Muscle of leg (tissue), 11 donors: ENCODE data around the gene AUH. TPM values are rescaled to one million over a fixed set of nuclear protein-coding genes. Genes with fewer than 3 reads are reported as not detected.
A peak's percentile ranks its signal among the peaks of the same experiment; 100 is the strongest.

Experiments used
- DNase-seq: peaks from one replicate; pipeline ENCODE4 v3.0.0; 2013
- H3K27ac ChIP-seq: one replicate; pipeline ENCODE4 v1.5.1; 2013; ENCODE audit warnings: mild to moderate bottlenecking, low read length, control low read depth
- H3K27me3 ChIP-seq: one replicate; pipeline ENCODE4 v1.6.1; 2013; ENCODE audit warnings: low read length; ENCODE audit not compliant: control insufficient read depth, insufficient read depth
- H3K36me3 ChIP-seq: one replicate; pipeline ENCODE4 v1.6.1; 2013; ENCODE audit warnings: low read length; ENCODE audit not compliant: control insufficient read depth, insufficient read depth
- H3K4me1 ChIP-seq: one replicate; pipeline ENCODE4 v1.6.1; 2013; ENCODE audit warnings: low read length; ENCODE audit not compliant: control insufficient read depth, insufficient read depth
- H3K4me3 ChIP-seq: one replicate; pipeline ENCODE4 v1.5.1; 2013; ENCODE audit warnings: low read length, control low read depth
- H3K9me3 ChIP-seq: replicated peaks from 2 replicates; pipeline ENCODE4 v1.6.1; 2013; ENCODE audit warnings: low read depth, low read length; ENCODE audit not compliant: control insufficient read depth
- WGBS: methylation state at CpG from one replicate; pipeline ENCODE4 v1.1.5; 2013; ENCODE audit warnings: missing lambda C conversion rate; ENCODE audit not compliant: insufficient coverage; 5-methylcytosine and 5-hydroxymethylcytosine counted together
- polyA plus RNA-seq, 8 donors: library from polyadenylated mRNA; unstranded; fragments of 120-200 nt; gene quantifications; one replicate each; pipeline versions ENCODE4 v1.2.1 to v1.2.3, GENCODE V29; 2013; ENCODE audit warnings: inconsistent platforms in 1 of 8, low replicate concordance in 1 of 8; ENCODE audit not compliant: insufficient read length in 8 of 8, insufficient read depth in 1 of 8
- total RNA-seq: library from RNA; stranded (reverse); fragments of 120-200 nt; gene quantifications from one replicate; pipeline ENCODE4 v1.2.4, GENCODE V29; 2013

Gene AUH
- total and polyA plus RNA-seq, 9 donors, result 9.5 to 16.0 (median 12.7) TPM

DNA sequence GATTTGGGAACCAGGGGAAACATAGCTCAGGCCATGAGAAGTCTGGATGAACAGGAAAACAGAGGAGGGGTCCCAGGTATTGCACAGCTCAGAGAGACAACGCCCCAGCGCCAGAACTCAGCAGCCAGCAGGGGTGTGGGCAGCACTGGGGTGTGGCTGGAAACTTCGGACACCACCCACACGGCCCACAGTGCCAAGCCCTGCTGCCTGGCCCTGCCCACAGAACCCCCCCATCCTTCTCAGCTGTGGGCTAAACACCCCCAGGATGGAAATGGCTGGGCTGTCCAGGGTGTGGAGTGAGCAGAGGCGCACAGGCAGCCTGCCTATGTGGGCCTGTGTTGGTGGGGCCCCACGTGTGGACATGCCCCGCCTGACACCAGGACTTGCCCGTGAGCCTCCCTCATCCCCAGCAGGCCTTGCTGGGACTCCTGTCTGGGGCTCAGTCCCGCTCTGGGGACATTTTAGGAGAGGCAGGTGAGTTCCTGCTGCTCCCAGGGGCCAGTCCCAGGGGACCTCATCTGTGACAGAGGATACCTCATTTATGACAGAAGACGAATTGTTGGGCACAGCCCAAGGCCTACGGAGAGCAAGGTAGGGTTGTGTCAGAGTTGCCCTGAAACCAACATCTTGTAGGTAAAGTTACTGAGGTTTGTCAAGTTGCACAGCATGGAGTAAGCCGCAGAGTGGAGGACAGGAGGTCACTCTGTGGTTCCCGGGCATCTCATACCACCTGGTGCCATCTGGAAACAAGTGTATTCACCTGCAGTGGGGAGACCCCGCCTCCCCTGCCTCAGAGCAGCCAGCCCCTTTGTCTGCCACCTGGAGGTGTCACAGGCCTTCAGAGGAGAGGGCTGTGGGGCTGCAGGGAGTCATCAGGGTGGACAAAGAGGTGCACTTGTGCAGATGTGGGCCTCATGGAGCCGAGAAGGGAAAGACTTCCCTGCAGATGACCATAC lies 183.2 kb downstream of the AUH start:
- WGBS, result 89% methylated on average over 9 of the region's 15 CpGs
- H3K27ac ChIP-seq, result no peak overlapping the region
- H3K4me3 ChIP-seq, result no peak overlapping the region
- H3K4me1 ChIP-seq, result no peaks in the 10 kb centered on the region
- no peaks in the 10 kb centered on the region for H3K9me3 ChIP-seq
- H3K36me3 ChIP-seq, result no peaks in the 10 kb centered on the region
- DNase-seq, result no peak
- H3K27me3 ChIP-seq, result no peaks in the 10 kb centered on the region

DNA sequence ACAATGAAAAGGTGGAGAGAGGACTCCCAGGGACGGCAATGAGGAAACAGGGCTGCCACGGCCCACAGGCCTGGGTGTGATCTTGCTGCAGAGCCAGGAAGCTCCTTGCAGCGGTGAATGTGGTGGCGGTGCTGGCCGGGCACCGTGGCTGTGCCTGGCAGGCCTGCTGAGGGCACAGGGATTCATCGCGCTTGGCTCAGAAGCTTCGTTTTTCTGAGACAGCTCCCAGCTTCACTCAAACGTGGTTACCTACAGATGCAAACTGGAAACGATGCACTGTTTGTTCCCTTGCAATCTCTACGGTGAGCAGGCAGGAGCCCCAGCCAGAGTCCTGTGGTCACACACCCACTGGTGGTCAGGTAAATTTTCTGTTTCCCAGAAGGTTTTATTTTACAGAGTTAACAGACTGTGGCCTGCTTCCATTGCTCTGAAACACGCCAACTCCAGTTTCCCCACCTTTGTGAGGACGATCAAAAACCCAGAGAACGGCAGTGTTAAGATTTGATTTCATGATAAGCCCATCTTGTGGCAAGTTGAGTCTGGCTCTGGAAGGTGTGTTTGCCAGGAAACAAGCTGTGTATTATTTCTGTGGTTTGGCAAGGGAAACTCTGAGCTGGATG lies 183.9 kb downstream of the AUH start:
- Histone ChIP-seq H3K4me3 (no peak overlapping the region), H3K27me3 (no peaks in the 10 kb centered on the region), H3K4me1 (no peaks in the 10 kb centered on the region), H3K36me3 (no peaks in the 10 kb centered on the region), H3K27ac (no peak overlapping the region), H3K9me3 (no peaks in the 10 kb centered on the region)
- 77% methylated on average over 13 of the region's 15 CpGs for WGBS
- no peak for DNase-seq

DNA sequence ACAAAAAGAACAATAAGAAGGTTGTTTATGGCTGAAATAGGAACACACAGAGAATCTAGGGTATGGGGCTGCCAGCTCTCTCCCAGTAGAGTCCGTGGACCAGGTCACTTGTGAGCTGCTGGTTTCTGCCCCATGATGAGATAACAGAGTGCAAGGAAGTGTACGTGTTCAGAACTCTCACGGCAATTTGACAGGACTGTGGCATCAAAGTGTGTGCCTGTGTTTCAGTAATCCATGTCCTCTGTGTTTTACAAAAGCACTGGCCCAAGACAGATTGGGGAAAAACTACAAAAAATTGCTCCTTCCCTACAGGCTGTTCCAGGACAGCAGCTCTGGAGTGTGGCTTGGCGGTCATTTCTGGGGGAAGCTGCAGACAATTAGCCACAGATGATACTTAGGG lies 184.6 kb downstream of the AUH start:
- Histone ChIP-seq H3K36me3 (no peaks in the 10 kb centered on the region), H3K9me3 (no peaks in the 10 kb centered on the region), H3K4me1 (no peaks in the 10 kb centered on the region), H3K27me3 (no peaks in the 10 kb centered on the region), H3K27ac (no peak overlapping the region), H3K4me3 (no peak overlapping the region)
- 93% methylated on average over 3 of the region's 4 CpGs for WGBS
- DNase-seq, result no peak

DNA sequence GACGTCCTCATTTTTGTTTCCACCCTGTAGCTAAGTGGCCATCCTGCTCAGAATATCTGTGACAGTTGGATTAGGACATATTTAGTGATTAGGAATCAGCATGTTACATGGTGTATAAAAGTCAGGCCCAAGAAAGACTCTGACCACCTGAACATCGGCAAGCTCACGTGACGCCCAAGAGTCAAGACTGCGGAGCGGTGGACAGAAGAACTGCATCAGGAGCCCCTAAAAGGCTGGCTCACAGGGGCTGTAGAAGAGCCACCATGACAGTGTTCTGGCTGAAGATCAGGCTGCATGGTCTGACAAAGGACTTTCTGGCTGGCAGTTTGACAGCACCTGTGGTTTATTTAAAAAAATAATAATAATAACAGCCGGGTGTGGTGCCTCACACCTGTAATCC lies 185.3 kb downstream of the AUH start:
- H3K4me3 ChIP-seq, result no peak overlapping the region
- H3K27ac ChIP-seq, result no peak overlapping the region
- no peak for DNase-seq
- WGBS, result 95% methylated on average over 5 of the region's 7 CpGs
- no peaks in the 10 kb centered on the region for H3K27me3 ChIP-seq
- no peaks in the 10 kb centered on the region for H3K9me3 ChIP-seq
- no peaks in the 10 kb centered on the region for H3K4me1 ChIP-seq
- no peaks in the 10 kb centered on the region for H3K36me3 ChIP-seq

DNA sequence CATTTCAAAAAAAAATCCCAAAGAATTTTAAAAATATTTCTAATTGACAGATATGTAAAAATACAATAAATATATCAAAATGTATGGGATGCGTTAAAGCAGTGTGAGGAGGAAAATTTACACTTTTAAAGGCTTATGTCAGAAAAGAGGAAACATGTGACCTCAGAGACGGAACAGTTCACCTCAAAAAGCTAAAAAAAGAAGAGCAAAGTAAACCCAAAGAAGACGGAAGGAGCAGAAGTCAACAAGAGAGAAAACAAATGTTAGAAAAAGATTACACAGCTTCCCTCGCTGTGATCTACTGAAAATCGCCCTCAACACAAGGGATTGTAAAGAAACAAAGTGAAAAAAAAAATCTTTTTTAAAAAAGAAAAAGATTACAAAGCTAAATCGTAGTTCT lies 186.9 kb downstream of the AUH start:
- H3K9me3 ChIP-seq, result peaks cover 4% of the 10 kb centered on the region
- peak; percentile 57 for DNase-seq
- H3K4me3 ChIP-seq, result no peak overlapping the region
- H3K4me1 ChIP-seq, result no peaks in the 10 kb centered on the region
- no peaks in the 10 kb centered on the region for H3K36me3 ChIP-seq
- no CpG with 5 or more reads among the region's 6 CpGs for WGBS
- H3K27me3 ChIP-seq, result no peaks in the 10 kb centered on the region
- no peak overlapping the region for H3K27ac ChIP-seq

DNA sequence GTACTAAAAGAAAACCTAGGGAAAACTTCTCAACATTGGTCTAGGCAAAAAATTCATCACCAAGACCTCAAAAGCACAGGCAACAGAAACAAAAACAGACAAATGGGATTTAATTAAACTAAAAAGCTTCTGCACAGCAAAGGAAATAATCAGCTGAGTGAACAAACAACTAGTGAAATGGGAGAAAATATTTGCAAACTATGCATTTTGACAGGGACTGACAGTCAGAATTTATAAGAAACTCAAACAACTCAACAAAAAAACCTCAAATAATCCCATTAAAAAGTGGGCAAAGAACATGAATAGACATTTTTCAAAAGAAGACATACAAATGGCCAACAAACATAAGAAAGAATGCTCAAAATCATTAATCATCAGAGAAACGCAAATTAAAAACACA lies 189.4 kb downstream of the AUH start:
- Histone ChIP-seq H3K36me3 (no peaks in the 10 kb centered on the region), H3K27ac (no peak overlapping the region), H3K4me3 (no peak overlapping the region), H3K4me1 (no peaks in the 10 kb centered on the region), H3K27me3 (no peaks in the 10 kb centered on the region), H3K9me3 (peaks cover 5% of the 10 kb centered on the region)
- DNase-seq, result no peak
- WGBS, result no CpG with 5 or more reads among the region's 1 CpG

DNA sequence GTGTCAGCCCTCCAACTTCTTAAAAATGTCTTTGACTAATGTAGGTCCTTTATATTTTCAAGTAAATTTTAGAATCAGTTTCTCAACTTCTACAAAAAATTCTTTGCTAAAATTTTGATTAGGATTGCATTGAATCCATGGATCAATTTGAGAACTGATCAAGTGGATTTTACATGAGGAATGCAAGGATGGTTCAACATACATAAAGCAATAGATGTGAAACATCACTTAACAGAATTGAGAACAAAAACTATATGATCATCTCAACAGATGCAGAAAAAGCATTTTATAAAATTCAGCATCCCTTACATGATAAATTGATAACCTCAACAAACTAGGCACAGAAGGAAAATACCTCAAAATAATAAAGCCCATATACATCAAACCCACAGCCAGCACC lies 190.8 kb downstream of the AUH start:
- H3K27me3 ChIP-seq, result no peaks in the 10 kb centered on the region
- DNase-seq, result no peak
- H3K9me3 ChIP-seq, result peaks cover 5% of the 10 kb centered on the region
- no peaks in the 10 kb centered on the region for H3K4me1 ChIP-seq
- H3K27ac ChIP-seq, result no peak overlapping the region
- no peak overlapping the region for H3K4me3 ChIP-seq
- no peaks in the 10 kb centered on the region for H3K36me3 ChIP-seq

DNA sequence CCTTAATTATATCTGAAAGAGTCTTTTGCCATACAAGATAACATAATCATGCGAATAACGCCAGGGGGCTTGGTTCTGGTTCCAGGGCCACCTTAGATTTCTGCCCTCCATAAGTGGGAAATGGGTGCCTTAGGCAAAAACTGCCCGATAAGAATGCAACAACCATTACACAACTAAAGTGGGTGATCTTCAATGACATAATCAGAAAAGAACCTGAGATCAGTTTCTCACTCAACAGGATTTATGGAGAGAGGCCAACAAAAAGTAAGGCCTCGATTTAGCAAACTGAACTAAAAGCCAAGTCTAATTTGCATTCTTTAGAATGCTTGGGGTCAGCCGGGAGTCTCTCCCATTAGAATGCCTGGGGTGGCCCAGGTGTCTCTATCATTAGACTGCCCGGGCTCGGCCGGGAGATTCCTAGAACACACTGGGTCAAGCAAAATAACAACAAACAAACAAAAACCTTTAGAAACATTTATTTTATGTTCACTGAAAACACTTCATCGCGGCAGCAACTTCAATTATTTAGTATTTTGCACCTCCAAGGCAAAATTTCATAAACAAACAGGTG lies 194.8 kb downstream of the AUH start:
- DNase-seq, result no peak
- H3K9me3 ChIP-seq, result peaks cover 5% of the 10 kb centered on the region
- no peaks in the 10 kb centered on the region for H3K36me3 ChIP-seq
- H3K27me3 ChIP-seq, result no peaks in the 10 kb centered on the region
- H3K4me1 ChIP-seq, result peaks cover 34% of the 10 kb centered on the region
- H3K4me3 ChIP-seq, result no peak overlapping the region
- no peak overlapping the region for H3K27ac ChIP-seq
- WGBS, result 0% methylated on average over 1 of the region's 10 CpGs

DNA sequence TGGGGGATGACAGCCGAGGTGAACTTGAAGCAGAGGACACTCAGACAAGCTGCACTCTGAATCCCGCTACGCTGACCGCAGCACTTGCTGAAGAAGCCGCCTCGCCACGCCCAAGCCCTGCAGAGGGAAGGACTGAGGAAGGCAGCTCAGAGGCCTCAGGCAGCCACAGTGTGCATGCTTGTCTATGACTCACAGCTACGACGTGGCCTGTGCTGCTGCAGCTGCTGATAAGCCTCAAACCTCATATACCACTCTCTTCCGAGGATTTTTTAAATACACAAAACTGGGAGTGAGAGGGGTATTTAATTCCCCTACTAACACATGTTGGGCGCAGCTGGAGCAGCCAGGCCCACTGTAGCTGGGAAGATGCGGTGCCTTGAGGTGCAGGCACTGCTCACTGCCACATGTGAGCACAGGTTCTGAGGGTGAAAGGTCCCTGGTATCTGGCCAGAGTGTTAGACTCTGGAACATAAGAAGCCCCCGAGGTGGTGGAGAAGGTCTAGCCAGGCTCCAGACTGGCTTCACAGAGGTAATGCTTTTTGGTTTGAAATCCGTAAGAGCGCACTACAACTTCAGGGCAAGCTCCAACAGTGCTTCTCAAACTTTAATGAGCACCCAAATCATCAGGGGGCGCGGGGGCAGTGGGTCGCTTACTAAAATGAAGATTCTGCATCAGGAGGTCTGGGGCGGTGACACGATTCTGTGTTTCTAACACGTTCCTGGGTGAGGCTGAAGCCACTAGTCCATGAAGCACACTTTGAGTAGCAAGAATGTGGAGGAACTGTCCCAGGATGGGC lies 196.8 kb downstream of the AUH start:
- 72% methylated on average over 15 of the region's 21 CpGs for WGBS
- DNase-seq, result peak; percentile 70
- no peaks in the 10 kb centered on the region for H3K36me3 ChIP-seq
- peaks cover 2% of the 10 kb centered on the region for H3K9me3 ChIP-seq
- H3K4me3 ChIP-seq, result no peak overlapping the region
- peaks cover 51% of the 10 kb centered on the region for H3K4me1 ChIP-seq
- H3K27me3 ChIP-seq, result no peaks in the 10 kb centered on the region
- H3K27ac ChIP-seq, result peak overlapping the region; percentile 39
